PC-3 (cell line): ENCODE measurements around the gene THADA. TPM values are rescaled to one million over a fixed set of nuclear protein-coding genes. Genes with fewer than 3 reads are reported as not detected.

Experiments
- ATAC-seq: fragments of 200-7000 bp; cut with Tn5 transposase; 2 replicates; pipeline ENCODE4 v1.9.1; 2020; ENCODE audit warnings: mild to moderate bottlenecking, moderate library complexity
- BruUV-seq: library from RNA; stranded (reverse); fragments of 400-500 nt; replicated peaks from 2 replicates; lab custom pipeline; 2021; lab: Mats Ljungman, UMichigan
- CTCF ChIA-PET: fragments of 300-600 bp; sonication (Branson Sonifier 250); formaldehyde crosslinking; loops from one replicate; lab custom pipeline; 2022; ENCODE audit warnings: antibody characterized with exemption; lab: Charles Lee
- POLR2A ChIA-PET: fragments of 300-600 bp; sonication (Branson Sonifier 250); formaldehyde crosslinking; loops from one replicate; lab custom pipeline; 2022; ENCODE audit warnings: antibody characterized with exemption; ENCODE audit not compliant: unreplicated experiment; lab: Charles Lee
- DNase-seq: peaks from one replicate; pipeline ENCODE4 v3.0.0-alpha.2; 2015
- H2AFZ ChIP-seq: fragments of 300-600 bp; sonication (generic); 2 replicates; pipeline ENCODE4 v1.6.0; 2016; ENCODE audit warnings: antibody characterized with exemption, low read length
- H3F3A ChIP-seq: fragments of 300-600 bp; sonication (generic); one replicate; pipeline ENCODE4 v1.6.0; 2017; ENCODE audit warnings: antibody characterized with exemption, low read length, control low read depth, mild to moderate bottlenecking; ENCODE audit not compliant: unreplicated experiment
- H3K27ac ChIP-seq: fragments of 300-600 bp; sonication (generic); 2 replicates; pipeline ENCODE4 v1.5.1; 2016; ENCODE audit warnings: mild to moderate bottlenecking, low read length
- H3K27me3 ChIP-seq: fragments of 300-600 bp; sonication (generic); 2 replicates; pipeline ENCODE4 v1.6.1; 2016; ENCODE audit warnings: low read length, mixed read lengths
- H3K36me3 ChIP-seq: fragments of 300-600 bp; sonication (generic); 2 replicates; pipeline ENCODE4 v1.6.1; 2016; ENCODE audit warnings: low read depth, mixed run types, low read length, mixed read lengths
- H3K4me1 ChIP-seq: fragments of 300-600 bp; sonication (generic); 2 replicates; pipeline ENCODE4 v1.5.1; 2016; ENCODE audit warnings: low read length; ENCODE audit not compliant: insufficient read depth
- H3K4me2 ChIP-seq: fragments of 300-600 bp; sonication (generic); 2 replicates; pipeline ENCODE4 v1.6.0; 2016; ENCODE audit warnings: low read length
- H3K4me3 ChIP-seq: fragments of 300-600 bp; sonication (generic); 2 replicates; pipeline ENCODE4 v1.5.1; 2016; ENCODE audit warnings: mild to moderate bottlenecking, low read length, mixed read lengths
- H3K79me2 ChIP-seq: fragments of 300-600 bp; sonication (generic); 2 replicates; pipeline ENCODE4 v1.6.1; 2017; ENCODE audit warnings: low read length, mixed read lengths
- H3K9ac ChIP-seq: fragments of 300-600 bp; sonication (generic); 2 replicates; pipeline ENCODE4 v1.6.0; 2016; ENCODE audit warnings: mild to moderate bottlenecking, low read length
- H3K9me2 ChIP-seq: fragments of 300-600 bp; sonication (generic); replicated peaks from 2 replicates; pipeline ENCODE4 v1.6.1; 2016; ENCODE audit warnings: mixed run types, low read length, mixed read lengths
- H3K9me3 ChIP-seq: fragments of 300-600 bp; sonication (generic); 2 replicates; pipeline ENCODE4 v1.6.1; 2016; ENCODE audit warnings: low read length, mixed read lengths
- H4K20me1 ChIP-seq: fragments of 300-600 bp; sonication (generic); 2 replicates; pipeline ENCODE4 v1.6.1; 2016; ENCODE audit warnings: low read length, mixed read lengths
- CTCF ChIP-seq: fragments of 300-600 bp; sonication (generic); conservative IDR thresholded peaks from 2 replicates; pipeline ENCODE4 v1.5.1; 2017; ENCODE audit warnings: antibody characterized with exemption, low read depth, mild to moderate bottlenecking, low read length
- EZH2 ChIP-seq: fragments of 300-600 bp; sonication (generic); IDR thresholded peaks from one replicate; pipeline ENCODE4 v1.6.1; 2017; ENCODE audit warnings: antibody characterized with exemption, mild to moderate bottlenecking, low read length; ENCODE audit not compliant: unreplicated experiment
- EZH2phosphoT487 ChIP-seq: fragments of 300-600 bp; sonication (generic); IDR thresholded peaks from 2 replicates; pipeline ENCODE4 v1.6.1; 2018; ENCODE audit warnings: mild to moderate bottlenecking, antibody characterized with exemption, low read length, borderline replicate concordance
- intact Hi-C: fragments of 100-400 bp; cut with micrococcal nuclease; formaldehyde crosslinking; loops from 2 replicates; pipeline ENCODE4 v1.9.0; 2023
- total RNA-seq: library from RNA; depleted of rRNA; stranded (reverse); fragments of >200 nt; gene quantifications from 2 replicates; pipeline ENCODE4 v1.2.3, GENCODE V29; 2014

The THADA gene
- total RNA-seq, 1 experiment from 2014 or later: 33.6 TPM

GRCh38 chr2:43265421-43265820, 330.4 kb downstream of the THADA start:
- no peaks in the 10 kb centered on the region for H3K79me2 ChIP-seq
- no peaks in the 10 kb centered on the region for H3F3A ChIP-seq
- BruUV-seq: no TSS peak
- H3K4me1 ChIP-seq: no peaks in the 10 kb centered on the region
- no peaks in the 10 kb centered on the region for H3K27me3 ChIP-seq
- no peaks in the 10 kb centered on the region for H3K9me3 ChIP-seq
- ChIA-PET POLR2A (no interaction called here), CTCF (no interaction called here)
- intact Hi-C loops: no loop called here
- H3K9ac ChIP-seq: no peak overlapping the region
- no peaks in the 10 kb centered on the region for H3K9me2 ChIP-seq
- DNase-seq: no peak
- H4K20me1 ChIP-seq: no peaks in the 10 kb centered on the region
- no peaks in the 10 kb centered on the region for H3K36me3 ChIP-seq
- ATAC-seq: no peak
- no peak for TF ChIP-seq CTCF
- TF ChIP-seq EZH2: no peak
- no peak for TF ChIP-seq EZH2phosphoT487
- no peak overlapping the region for H3K27ac ChIP-seq
- no peak overlapping the region for H3K4me3 ChIP-seq
- H2AFZ ChIP-seq: no peak overlapping the region
- H3K4me2 ChIP-seq: no peak overlapping the region

GRCh38 chr2:43265001-43265400, 330.8 kb downstream of the THADA start:
- no peak for DNase-seq
- no peaks in the 10 kb centered on the region for H4K20me1 ChIP-seq
- H3K27ac ChIP-seq: no peak overlapping the region
- no peaks in the 10 kb centered on the region for H3K9me3 ChIP-seq
- no peak overlapping the region for H3K9ac ChIP-seq
- no peaks in the 10 kb centered on the region for H3K36me3 ChIP-seq
- no peak for TF ChIP-seq EZH2phosphoT487
- no peak for TF ChIP-seq CTCF
- TF ChIP-seq EZH2: no peak
- ChIA-PET CTCF (no interaction called here), POLR2A (interaction anchor here (0.6 kb wide), 1 partner anchor 307 kb away, joined by 4 read pairs; no protein-coding TSS in a partner anchor)
- H2AFZ ChIP-seq: no peak overlapping the region
- intact Hi-C loops: no loop called here
- H3K27me3 ChIP-seq: no peaks in the 10 kb centered on the region
- H3F3A ChIP-seq: no peaks in the 10 kb centered on the region
- no peak overlapping the region for H3K4me3 ChIP-seq
- H3K4me2 ChIP-seq: no peak overlapping the region
- no peak for ATAC-seq
- H3K4me1 ChIP-seq: no peaks in the 10 kb centered on the region
- no TSS peak for BruUV-seq
- H3K9me2 ChIP-seq: no peaks in the 10 kb centered on the region
- H3K79me2 ChIP-seq: no peaks in the 10 kb centered on the region

GRCh38 chr2:43262951-43263350, 332.9 kb downstream of the THADA start:
- Histone ChIP-seq H3K4me3 (no peak overlapping the region), H3K36me3 (no peaks in the 10 kb centered on the region), H3K9me2 (no peaks in the 10 kb centered on the region), H3K79me2 (no peaks in the 10 kb centered on the region), H4K20me1 (no peaks in the 10 kb centered on the region), H3K4me2 (no peak overlapping the region), H3K4me1 (no peaks in the 10 kb centered on the region), H3K9me3 (no peaks in the 10 kb centered on the region), H3K27me3 (no peaks in the 10 kb centered on the region), H3K27ac (no peak overlapping the region), H2AFZ (no peak overlapping the region), H3F3A (no peaks in the 10 kb centered on the region), H3K9ac (no peak overlapping the region)
- BruUV-seq: no TSS peak
- ChIA-PET POLR2A (no interaction called here), CTCF (no interaction called here)
- ATAC-seq (no peak), DNase-seq (no peak)
- no peak for TF ChIP-seq EZH2phosphoT487
- no peak for TF ChIP-seq CTCF
- intact Hi-C loops: no loop called here
